NCI-H187 (cell line): ENCODE data around the gene PTPN14.

Experiments
- DNase-seq, 2 experiments: peaks; one replicate each; lab custom pipeline; 2025; lab: John Stamatoyannopoulos, UW

PTPN14 gene

GRCh38 chr1:214429951-214430770 lies 121.2 kb downstream of the PTPN14 start:
- DNase-seq: no peak

DNA sequence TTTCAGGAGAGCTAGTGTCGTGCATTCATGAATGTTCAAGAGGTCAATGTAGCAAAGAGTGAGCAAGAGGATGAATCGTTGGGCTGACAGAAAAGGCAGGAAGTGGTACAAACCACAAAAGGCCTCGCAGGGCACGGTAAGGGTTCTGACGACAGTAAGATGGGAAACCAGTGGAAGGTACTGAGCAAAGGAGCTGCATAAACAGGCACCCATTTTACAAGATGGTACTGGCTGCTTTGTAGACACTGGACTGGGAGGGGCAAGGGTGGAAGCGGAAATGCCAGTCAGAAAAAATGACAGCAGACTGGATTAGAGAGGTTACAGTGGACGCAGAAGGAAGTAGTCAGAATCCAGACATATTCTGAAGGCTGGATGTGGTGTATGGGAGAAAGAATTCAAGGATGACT lies 123.5 kb downstream of the PTPN14 start:
- no peak for DNase-seq

DNA sequence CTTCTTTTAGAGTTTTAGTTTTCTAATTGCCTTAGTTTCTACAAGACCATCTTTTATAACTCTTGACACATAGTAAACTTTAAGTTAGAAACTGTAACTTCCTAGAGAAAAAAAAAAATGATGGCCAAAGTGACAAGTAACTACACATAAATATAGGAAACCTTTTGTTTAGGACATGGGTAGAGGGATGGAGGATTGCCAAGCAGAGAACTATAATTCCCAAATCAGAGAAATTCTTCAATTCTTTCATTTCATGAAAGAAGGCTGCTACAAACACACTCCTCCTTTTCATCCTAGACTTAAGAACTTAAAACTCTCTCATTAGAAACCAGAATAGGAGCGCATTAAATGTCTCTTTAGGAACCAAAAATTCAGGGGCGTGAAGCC lies 125.0 kb downstream of the PTPN14 start:
- no peak for DNase-seq

GRCh38 chr1:214425716-214426425 lies 125.5 kb downstream of the PTPN14 start:
- no peak for DNase-seq

- DNase-seq: no peak
Measured at GRCh38 chr1:214425101-214425500, 126.3 kb downstream of the PTPN14 start.

- DNase-seq: no peak
Measured at GRCh38 chr1:214423045-214423444, 128.4 kb downstream of the PTPN14 start.

DNA sequence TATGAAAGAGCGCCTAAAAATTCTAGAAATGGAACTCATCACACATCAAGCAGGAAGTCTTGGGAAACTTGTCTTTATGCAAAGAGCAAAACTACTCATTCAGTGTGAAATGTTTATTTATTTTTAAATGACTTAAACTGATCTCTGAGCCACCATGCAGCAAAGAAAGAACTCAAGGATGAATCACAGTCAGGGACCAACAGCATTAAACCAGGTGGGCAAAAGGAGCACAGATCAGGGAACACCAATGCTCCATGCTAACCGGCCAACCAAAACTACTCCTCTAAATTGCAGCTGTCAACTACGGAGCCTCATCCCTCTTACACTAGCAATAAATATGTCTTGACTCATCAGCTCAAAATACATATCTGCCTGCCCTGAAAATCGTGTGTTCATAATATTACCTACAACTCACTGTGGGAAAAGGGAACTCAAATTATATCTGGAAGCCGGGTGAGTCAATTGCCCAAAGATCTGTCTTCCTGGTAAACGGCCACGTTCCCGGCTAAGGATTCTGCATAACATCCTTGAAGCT lies 129.2 kb downstream of the PTPN14 start:
- no peak for DNase-seq

DNA sequence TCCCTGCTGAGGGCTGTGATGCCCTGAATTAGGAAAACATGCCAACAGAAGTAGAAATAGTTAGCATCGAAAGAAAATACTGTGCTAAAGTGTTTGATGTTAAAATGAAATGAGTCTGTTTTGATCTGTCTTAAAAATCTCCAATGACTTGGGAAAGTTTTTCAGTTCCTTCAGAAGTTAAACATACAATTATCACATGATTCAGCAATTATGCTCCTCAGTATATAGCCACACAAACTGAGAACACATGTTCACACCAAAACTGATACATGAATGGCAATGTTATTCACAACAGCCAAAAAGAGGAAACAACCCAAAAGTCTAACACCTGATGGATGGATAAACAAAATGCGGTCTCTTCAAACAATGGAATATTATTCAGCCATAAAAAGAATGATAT lies 130.6 kb downstream of the PTPN14 start:
- DNase-seq: no peak

DNA sequence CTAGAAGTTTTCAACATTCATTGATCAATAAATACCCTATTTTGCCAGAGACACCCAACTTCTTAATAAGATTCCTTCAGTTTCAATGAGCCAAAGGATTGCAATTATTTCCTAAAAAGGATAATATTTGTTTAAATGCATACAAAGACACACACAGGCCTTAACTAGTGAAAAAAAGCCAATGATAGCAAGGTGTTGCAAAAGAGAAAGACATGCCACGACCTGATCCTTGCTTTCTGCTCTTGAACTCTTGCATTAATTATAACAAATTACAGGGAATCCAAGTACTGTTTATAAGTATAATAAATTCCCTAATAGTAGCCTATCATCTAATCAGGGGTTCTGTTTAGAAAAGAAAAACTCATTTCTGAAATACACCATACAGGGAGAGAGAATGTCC lies 131.1 kb downstream of the PTPN14 start:
- DNase-seq: no peak

- DNase-seq: no peak
Measured at GRCh38 chr1:214419650-214420049, 131.8 kb downstream of the PTPN14 start.

DNA sequence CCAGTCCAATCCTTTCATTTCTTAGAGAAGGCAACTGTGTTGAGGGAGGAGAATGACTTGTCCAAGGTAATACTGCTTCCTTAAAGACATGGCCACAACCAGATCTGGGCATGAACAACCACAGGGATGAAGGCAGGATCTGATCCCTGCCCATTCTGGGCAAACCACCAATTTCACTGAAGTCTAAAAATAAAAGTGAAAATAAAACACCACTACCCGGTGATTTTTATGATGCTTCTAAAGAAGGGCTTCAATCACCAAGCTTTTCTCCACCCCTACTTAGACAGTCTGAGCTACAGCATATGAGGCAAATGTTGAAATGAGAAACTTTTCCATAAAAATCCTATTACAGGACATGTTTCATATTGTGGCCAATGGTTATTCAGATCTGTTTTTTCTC lies 133.0 kb downstream of the PTPN14 start:
- DNase-seq: no peak

DNA sequence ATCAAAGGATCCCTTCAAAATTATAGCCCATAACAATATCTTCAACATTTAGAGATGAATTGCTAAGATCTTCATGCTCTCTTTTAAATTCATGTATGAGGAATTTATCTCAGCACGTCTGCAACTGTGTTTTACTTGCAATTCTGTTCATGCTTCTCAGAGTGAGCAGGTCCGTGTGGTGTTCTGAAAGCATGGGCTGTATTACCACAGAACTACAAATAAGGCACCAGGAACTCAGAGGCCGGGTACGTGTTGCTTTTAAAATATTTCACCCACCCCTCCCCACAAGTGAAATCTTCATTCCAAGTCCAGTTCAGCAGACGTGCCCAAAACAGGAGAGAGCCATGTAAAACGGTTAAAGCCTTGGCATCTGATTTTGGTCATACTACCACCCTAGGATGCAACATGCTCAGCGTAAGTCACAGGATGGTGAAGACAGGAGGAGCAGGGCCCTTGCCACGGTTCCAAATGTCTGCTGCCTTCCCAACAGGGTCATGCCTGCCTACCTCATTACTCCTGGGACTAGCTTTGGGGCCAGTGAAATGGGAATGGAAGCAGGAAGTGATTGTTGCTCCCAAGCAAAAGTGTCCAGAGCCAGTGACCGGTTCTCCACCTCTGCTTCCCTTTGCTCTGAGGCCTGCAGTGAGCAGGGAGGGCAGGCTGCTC lies 133.7 kb downstream of the PTPN14 start:
- DNase-seq: no peak

DNA sequence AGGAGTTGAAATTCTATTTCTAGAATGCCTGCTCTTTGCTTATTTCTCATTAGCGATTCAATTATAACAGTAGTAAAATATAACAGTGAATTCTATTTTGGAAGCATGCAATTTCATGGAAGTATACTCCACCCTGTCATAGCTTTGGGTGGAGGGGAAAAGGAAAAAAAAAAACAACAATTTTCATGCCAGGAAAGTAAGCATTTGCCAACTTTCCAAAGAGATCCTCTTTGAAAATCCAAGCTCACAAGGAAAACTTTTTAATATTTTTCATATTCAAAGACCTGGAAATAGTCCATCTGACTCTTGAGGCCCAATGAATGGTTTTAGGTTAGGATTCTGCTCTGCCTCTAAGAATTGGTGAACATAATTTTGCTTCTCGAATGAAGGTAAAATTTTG lies 134.5 kb downstream of the PTPN14 start:
- no peak for DNase-seq

GRCh38 chr1:214416417-214416816 lies 135.0 kb downstream of the PTPN14 start:
- no peak for DNase-seq

GRCh38 chr1:214415131-214415530 lies 136.3 kb downstream of the PTPN14 start:
- DNase-seq: no peak

DNA sequence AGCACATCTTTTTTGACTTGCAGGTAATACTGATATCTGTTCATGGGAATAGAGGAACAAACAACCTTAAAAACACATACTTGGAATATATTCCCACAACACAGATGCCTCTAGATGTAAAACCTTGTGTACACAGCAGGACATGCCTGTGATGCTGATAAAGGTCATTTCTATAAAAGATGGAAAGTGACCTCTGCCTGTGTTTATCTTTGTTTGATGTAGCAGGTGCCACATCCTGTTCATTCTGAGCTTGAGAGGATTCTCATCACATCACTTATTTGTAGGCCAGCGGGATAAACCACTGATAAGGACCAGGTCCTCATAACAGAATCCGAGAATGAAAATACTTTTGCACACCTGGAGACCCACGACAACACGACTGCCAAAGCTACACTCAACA lies 136.7 kb downstream of the PTPN14 start:
- no peak for DNase-seq

GRCh38 chr1:214413315-214413714 lies 138.1 kb downstream of the PTPN14 start:
- no peak for DNase-seq

DNA sequence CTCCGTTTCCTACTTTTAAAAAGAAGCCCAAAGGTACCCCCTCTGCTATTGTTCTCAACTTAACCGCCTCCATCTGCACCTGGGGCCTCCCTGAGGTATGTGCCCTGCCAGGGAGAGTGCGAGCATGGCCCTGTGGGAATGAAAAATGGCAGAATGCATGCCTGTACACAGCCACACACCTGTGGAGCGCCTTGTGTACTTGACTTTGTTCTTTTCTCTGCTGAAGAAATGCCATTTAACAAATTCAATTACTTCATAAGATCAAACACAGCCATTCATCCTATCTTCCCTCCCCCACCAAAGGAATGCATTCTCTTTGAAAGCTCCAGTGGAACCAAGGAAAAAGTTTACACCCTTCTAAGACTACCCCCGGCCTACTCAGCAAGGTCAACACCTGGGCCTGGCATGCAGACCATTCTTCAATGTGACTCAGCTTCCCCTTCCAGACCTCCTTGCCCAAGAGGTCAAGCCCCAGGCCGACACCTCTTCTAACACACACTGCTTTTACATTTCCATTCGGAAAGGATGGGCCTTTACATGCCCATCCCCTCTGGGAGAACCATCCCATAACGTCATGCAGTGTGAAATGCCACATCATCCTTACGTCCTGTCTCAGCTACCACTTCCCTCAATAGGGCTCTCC lies 146.7 kb downstream of the PTPN14 start:
- no peak for DNase-seq

- no peak for DNase-seq
Measured at GRCh38 chr1:214404154-214404553, 147.2 kb downstream of the PTPN14 start.

GRCh38 chr1:214403431-214403830 lies 148.0 kb downstream of the PTPN14 start:
- no peak for DNase-seq

- no peak for DNase-seq
Measured at GRCh38 chr1:214402613-214403083, 148.8 kb downstream of the PTPN14 start.

- no peak for DNase-seq
Measured at GRCh38 chr1:214401666-214402065, 149.7 kb downstream of the PTPN14 start.
